GM18505 (cell line): ENCODE results near the gene SLC29A3.
A peak's percentile ranks its signal among the peaks of the same experiment; 100 is the strongest.
"Not testable (repeated sequence)": the region's sequence is repeated elsewhere in the genome, so short reads cannot be mapped to it uniquely, and the experiment has no call there.

Source experiments
- ATAC-seq: cut with Tn5 transposase; IDR thresholded peaks from one replicate; pipeline ENCODE4 v1.9.1; 2021; ENCODE audit not compliant: unreplicated experiment
- POLR2A ChIP-seq: IDR thresholded peaks from 4 replicates; pipeline ENCODE4 v1.6.1; 2011; ENCODE audit warnings: borderline replicate concordance; ENCODE audit not compliant: insufficient read depth, insufficient read length; ENCODE audit errors: extremely low read depth

Gene SLC29A3

GRCh38 chr10:71319042-71319799, at the start of gene SLC29A3:
TSS of gene SLC29A3 (plus strand) at chr10:71319259. CDS start at chr10:71319310, 51 bp downstream.
- TF ChIP-seq POLR2A, result peak; percentile 61
- peak; percentile 75 for ATAC-seq

GRCh38 chr10:71269301-71270288, 49.5 kb upstream of the SLC29A3 start:
- no peak for TF ChIP-seq POLR2A
- ATAC-seq, result no peak

- no peak for ATAC-seq
These were observed 48.5 kb upstream of the SLC29A3 start for GRCh38 chr10:71270301-71271220.

GRCh38 chr10:71271662-71272055, 47.4 kb upstream of the SLC29A3 start:
- ATAC-seq, result no peak
- TF ChIP-seq POLR2A, result no peak

More at GRCh38 chr10:71270301-71271220, 48.5 kb upstream of the SLC29A3 start:
- TF ChIP-seq POLR2A, result no peak

- ATAC-seq, result no peak
- no peak for TF ChIP-seq POLR2A
These were observed 46.8 kb upstream of the SLC29A3 start for GRCh38 chr10:71272056-71272771.

GRCh38 chr10:71272974-71273373, 46.1 kb upstream of the SLC29A3 start:
- ATAC-seq, result not testable (repeated sequence)

GRCh38 chr10:71273506-71273905, 45.6 kb upstream of the SLC29A3 start:
- ATAC-seq, result no peak
- TF ChIP-seq POLR2A, result no peak

- ATAC-seq, result no peak
- no peak for TF ChIP-seq POLR2A
These were observed 43.9 kb upstream of the SLC29A3 start for GRCh38 chr10:71274901-71275796.

- no peak for TF ChIP-seq POLR2A
- ATAC-seq, result no peak
These were observed 42.2 kb upstream of the SLC29A3 start for GRCh38 chr10:71276873-71277272.

- ATAC-seq, result no peak
- no peak for TF ChIP-seq POLR2A
These were observed 41.0 kb upstream of the SLC29A3 start for GRCh38 chr10:71277914-71278665.
